ENCODE measurements around the gene PCDHGA1. TPM values are rescaled to one million over a fixed set of nuclear protein-coding genes. Genes with fewer than 3 reads are reported as not detected.
A peak's percentile ranks its signal among the peaks of the same experiment; 100 is the strongest.

The PCDHGA1 gene
- polyA plus RNA-seq, 1 donor (not counting 4 experiments of a cell fraction or from before 2014, with no cell fraction given): 0.09 TPM

DNA sequence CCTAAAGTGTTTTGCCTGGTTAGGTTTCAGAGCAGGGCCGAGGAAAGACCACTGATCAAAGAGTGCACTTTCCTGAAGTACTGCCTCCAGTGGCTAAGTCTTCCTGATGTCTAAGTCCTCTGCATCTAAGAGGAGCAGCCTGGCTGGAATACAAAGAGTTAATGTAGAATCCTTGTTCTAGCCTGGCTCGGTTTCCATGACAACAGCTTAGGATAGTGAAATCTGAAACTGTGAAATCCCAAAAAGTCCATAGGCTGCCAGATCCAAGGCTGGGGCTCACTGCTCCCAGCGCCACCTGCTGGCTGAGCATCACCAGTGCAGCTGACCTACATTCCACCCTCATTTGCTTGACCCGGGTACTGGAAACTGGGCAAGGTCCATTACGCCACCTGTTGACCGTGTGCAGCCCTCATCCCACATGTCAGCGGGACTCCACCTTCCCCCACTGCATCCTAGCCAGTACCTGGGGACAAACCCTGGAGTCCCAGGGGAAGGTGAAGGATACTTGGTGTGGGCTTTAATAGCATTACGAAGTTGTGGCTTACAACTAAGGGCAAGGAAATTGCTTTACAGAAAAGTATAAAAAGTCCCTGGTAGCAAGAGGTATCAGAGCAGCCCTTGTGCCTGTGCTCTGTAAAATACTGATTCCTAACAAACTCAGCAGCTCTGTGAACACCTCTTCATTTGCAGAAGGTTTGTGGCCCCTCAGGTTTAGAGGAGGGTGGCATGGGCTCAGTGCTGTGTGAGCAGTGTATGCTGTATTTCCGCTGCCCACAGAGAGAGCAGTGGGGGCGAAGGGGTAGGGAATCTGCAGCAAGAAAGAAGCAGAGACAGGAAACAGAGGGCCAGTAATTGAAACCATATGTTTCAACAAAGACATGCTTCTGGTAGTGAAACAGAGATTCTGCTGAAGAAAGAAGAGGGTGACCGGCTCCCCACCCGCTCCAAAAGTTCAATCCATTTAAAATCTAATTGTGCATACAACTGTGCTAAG lies 194.6 kb downstream of the PCDHGA1 start:
- DNase-seq (ENCODE audit: low read depth, low spot score): peak; percentile 67

DNA sequence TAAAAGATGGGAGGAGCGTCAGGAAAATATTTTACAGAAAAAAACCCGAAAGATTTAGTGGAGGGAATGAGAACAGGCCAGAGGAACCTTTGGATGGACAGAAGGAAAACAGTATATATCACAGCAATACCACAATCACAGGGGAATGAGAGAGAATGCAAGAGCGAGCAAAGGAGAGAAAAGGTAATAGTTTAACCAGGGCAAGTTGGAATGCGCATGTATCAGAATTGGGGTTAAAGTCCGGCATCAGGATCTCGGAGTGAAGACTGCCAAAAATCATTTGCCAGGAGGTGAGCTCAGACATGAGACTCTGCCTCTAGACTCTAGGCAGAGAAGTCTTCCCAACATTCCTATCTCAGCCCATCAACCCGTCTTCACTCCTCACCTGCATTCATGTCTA lies 195.3 kb downstream of the PCDHGA1 start:
- no peaks in the 10 kb centered on the region for H3K9me1 ChIP-seq (ENCODE audit: control insufficient read depth, extremely low read depth, insufficient read depth, low read length)
- no peak overlapping the region for H3K27ac ChIP-seq (ENCODE audit: control insufficient read depth, insufficient read depth, low read length)
- no peak for TF ChIP-seq EZH2 (IDR thresholded peaks at IDR 0.05; ENCODE audit: low read length)
- TF ChIP-seq, protein P1, sequence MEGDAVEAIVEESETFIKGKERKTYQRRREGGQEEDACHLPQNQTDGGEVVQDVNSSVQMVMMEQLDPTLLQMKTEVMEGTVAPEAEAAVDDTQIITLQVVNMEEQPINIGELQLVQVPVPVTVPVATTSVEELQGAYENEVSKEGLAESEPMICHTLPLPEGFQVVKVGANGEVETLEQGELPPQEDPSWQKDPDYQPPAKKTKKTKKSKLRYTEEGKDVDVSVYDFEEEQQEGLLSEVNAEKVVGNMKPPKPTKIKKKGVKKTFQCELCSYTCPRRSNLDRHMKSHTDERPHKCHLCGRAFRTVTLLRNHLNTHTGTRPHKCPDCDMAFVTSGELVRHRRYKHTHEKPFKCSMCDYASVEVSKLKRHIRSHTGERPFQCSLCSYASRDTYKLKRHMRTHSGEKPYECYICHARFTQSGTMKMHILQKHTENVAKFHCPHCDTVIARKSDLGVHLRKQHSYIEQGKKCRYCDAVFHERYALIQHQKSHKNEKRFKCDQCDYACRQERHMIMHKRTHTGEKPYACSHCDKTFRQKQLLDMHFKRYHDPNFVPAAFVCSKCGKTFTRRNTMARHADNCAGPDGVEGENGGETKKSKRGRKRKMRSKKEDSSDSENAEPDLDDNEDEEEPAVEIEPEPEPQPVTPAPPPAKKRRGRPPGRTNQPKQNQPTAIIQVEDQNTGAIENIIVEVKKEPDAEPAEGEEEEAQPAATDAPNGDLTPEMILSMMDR (optimal IDR thresholded peaks at IDR 0.05 in 1 of 3, IDR thresholded peaks at IDR 0.05 in 1 of 3, conservative IDR thresholded peaks at IDR 0.05 in 1 of 3; ENCODE audit: extremely low read depth in 1 of 3, insufficient read depth in 2 of 3, low read length in 3 of 3): no peak
- H3K4me3 ChIP-seq (ENCODE audit: control insufficient read depth in 2 of 3, extremely low read depth in 1 of 3, insufficient read depth in 2 of 3, low read depth in 1 of 3, low read length in 3 of 3): no peak overlapping the region
- H3K4me1 ChIP-seq (ENCODE audit: control insufficient read depth, extremely low read depth, insufficient read depth, low read length): peaks cover 42% of the 10 kb centered on the region
- H4K20me1 ChIP-seq (ENCODE audit: control insufficient read depth, extremely low read depth, insufficient read depth, low read length): no peaks in the 10 kb centered on the region
- no peaks in the 10 kb centered on the region for H3K79me2 ChIP-seq (ENCODE audit: control insufficient read depth, insufficient read depth, low read length)
- no peaks in the 10 kb centered on the region for H3K9me3 ChIP-seq (ENCODE audit: control insufficient read depth, low read depth, low read length)
- H3K27me3 ChIP-seq (ENCODE audit: control insufficient read depth, extremely low read depth, insufficient read depth, low read length): no peaks in the 10 kb centered on the region
- dilution Hi-C loops (cut with MboI; ENCODE audit: extremely low pct_ligation_motif_present, low sequenced_read_pairs): no loop called here
- FAIRE-seq (no peak), DNase-seq (ENCODE audit: low read depth, low spot score) (no peak)
- H3K9ac ChIP-seq (ENCODE audit: control insufficient read depth, extremely low read depth, insufficient read depth, low read length): no peak overlapping the region
- no peak overlapping the region for H2AFZ ChIP-seq (ENCODE audit: control insufficient read depth, low read length)
- H3K4me2 ChIP-seq (ENCODE audit: control insufficient read depth, extremely low read depth, insufficient read depth, low read depth, low read length): no peak overlapping the region
- peaks cover 17 to 51% of the 10 kb centered on the region in 2 experiments for H3K36me3 ChIP-seq (ENCODE audit: control insufficient read depth in 2 of 2, extremely low read depth in 1 of 2, insufficient read depth in 2 of 2, low read length in 2 of 2)

More for the DNA sequence above, 194.6 kb downstream of the PCDHGA1 start:
- H3K9me1 ChIP-seq (ENCODE audit: control insufficient read depth, extremely low read depth, insufficient read depth, low read length): no peaks in the 10 kb centered on the region
- no peak overlapping the region for H2AFZ ChIP-seq (ENCODE audit: control insufficient read depth, low read length)
- H3K27ac ChIP-seq (ENCODE audit: control insufficient read depth, insufficient read depth, low read length): peak overlapping the region; percentile 40
- H3K4me3 ChIP-seq (ENCODE audit: control insufficient read depth in 2 of 3, extremely low read depth in 1 of 3, insufficient read depth in 2 of 3, low read depth in 1 of 3, low read length in 3 of 3): no peak overlapping the region
- peak; percentile 81 for FAIRE-seq
- H3K4me1 ChIP-seq (ENCODE audit: control insufficient read depth, extremely low read depth, insufficient read depth, low read length): peaks cover 49% of the 10 kb centered on the region
- H3K27me3 ChIP-seq (ENCODE audit: control insufficient read depth, extremely low read depth, insufficient read depth, low read length): no peaks in the 10 kb centered on the region
- H3K4me2 ChIP-seq (ENCODE audit: control insufficient read depth, extremely low read depth, insufficient read depth, low read depth, low read length): no peak overlapping the region
- dilution Hi-C loops (cut with MboI; ENCODE audit: extremely low pct_ligation_motif_present, low sequenced_read_pairs): no loop called here
- H3K9ac ChIP-seq (ENCODE audit: control insufficient read depth, extremely low read depth, insufficient read depth, low read length): no peak overlapping the region
- no peak for TF ChIP-seq EZH2 (IDR thresholded peaks at IDR 0.05; ENCODE audit: low read length)
- TF ChIP-seq, protein P1 (optimal IDR thresholded peaks at IDR 0.05 in 1 of 3, IDR thresholded peaks at IDR 0.05 in 1 of 3, conservative IDR thresholded peaks at IDR 0.05 in 1 of 3; ENCODE audit: extremely low read depth in 1 of 3, insufficient read depth in 2 of 3, low read length in 3 of 3): peak; percentile 98 to 100 (median 100)
- peaks cover 17 to 55% of the 10 kb centered on the region in 2 experiments for H3K36me3 ChIP-seq (ENCODE audit: control insufficient read depth in 2 of 2, extremely low read depth in 1 of 2, insufficient read depth in 2 of 2, low read length in 2 of 2)
- H3K79me2 ChIP-seq (ENCODE audit: control insufficient read depth, insufficient read depth, low read length): no peaks in the 10 kb centered on the region
- H4K20me1 ChIP-seq (ENCODE audit: control insufficient read depth, extremely low read depth, insufficient read depth, low read length): no peaks in the 10 kb centered on the region
- no peaks in the 10 kb centered on the region for H3K9me3 ChIP-seq (ENCODE audit: control insufficient read depth, low read depth, low read length)

All from keratinocyte (primary cell).